ENCODE measurements around the gene RDH12. TPM values are rescaled to one million over a fixed set of nuclear protein-coding genes. Genes with fewer than 3 reads are reported as not detected.

RDH12 gene
- total RNA-seq, 2 donors from 2014 or later: not detected

DNA sequence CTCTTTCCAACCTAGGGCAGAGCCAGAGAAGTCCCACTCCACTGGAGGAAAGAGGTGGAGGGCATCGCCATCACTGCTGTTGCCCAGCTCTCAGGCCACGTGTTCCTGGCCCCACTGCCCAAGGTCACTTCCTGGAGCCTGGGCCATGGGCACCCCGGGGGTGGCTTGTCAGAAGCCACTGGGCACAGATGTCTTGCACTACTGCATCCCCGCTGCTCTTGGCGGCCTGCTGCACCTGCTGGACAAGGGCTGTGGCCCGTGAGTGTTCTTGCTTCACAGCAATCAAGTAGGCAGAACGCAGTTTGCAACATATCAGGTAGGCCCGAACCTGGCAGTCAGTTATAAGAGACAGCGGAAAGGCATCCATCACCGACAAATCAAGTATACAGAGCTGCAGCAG is 46.6 kb downstream of the RDH12 start:
- Mint-ChIP-seq H3K27me3 (no peaks in the 10 kb centered on the region), H3K4me3 (no peak overlapping the region), H3K27ac (no peak overlapping the region), H3K4me1 (peaks cover 5% of the 10 kb centered on the region), H3K9me3 (no peaks in the 10 kb centered on the region), H3K36me3 (ENCODE audit: low read depth) (peaks cover 69% of the 10 kb centered on the region)
- ATAC-seq (replicated peaks): no peak

DNA sequence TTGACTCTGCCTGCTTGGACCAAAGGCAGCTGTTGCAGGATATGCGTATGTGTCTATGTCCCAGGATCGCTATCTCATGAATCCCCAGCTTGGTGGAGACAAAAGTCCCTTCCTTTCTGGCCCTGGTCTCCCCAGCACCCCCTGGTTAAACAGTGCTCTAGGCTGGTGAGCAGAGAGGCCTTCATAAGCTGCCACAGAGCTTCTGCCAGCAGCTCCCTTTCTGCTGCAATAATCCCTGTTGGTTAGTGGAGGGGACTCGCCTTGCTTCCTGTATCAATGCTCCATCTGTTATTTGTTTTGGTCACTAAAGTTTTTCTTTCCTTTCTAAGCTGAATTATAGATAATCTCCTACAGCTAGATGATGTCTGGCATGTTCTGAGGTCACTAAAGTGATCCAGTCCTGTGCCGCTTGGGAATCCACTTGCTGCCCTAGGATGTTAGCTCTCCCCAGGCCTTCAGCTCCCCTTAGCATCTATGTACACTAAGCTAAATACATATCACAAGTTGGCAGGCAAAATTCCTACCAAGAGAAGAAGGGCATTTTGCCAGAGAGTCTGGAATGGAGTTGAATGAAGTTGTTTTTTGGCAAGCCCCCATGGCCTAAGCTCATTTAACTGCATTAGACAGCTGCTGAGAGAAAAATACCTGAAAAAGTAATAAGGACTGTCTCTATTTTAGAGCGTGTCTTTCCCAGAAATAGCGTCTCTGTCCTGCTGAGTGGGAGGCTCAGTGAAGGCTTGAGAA is 47.8 kb downstream of the RDH12 start:
- Mint-ChIP-seq H3K9me3 (no peaks in the 10 kb centered on the region), H3K27ac (no peak overlapping the region), H3K4me1 (peaks cover 5% of the 10 kb centered on the region), H3K27me3 (no peaks in the 10 kb centered on the region), H3K4me3 (no peak overlapping the region), H3K36me3 (ENCODE audit: low read depth) (peaks cover 81% of the 10 kb centered on the region)
- no peak for ATAC-seq (replicated peaks)

DNA sequence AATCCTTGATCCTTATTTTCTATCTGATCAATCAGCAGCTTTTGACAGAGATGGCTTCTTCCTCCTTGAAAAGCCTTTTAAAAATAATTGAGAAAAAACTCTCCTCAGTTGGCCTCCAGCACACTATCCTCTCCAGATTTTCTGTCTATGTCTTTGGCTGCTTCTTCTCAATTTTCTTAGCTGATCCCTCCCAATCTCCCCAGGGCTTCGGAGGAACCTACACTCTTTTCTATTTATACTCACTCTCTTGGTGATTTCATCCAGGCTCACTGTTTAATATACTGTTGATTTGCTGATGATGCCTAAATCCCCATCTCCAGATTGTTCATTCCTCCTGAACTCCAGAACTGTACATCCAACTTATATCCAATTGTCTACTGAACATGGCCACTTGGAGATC is 54.8 kb downstream of the RDH12 start:
- Mint-ChIP-seq H3K36me3 (ENCODE audit: low read depth) (peaks cover 91% of the 10 kb centered on the region), H3K27ac (no peak overlapping the region), H3K4me3 (no peak overlapping the region), H3K4me1 (no peaks in the 10 kb centered on the region), H3K27me3 (no peaks in the 10 kb centered on the region), H3K9me3 (no peaks in the 10 kb centered on the region)
- ATAC-seq (replicated peaks): no peak

DNA sequence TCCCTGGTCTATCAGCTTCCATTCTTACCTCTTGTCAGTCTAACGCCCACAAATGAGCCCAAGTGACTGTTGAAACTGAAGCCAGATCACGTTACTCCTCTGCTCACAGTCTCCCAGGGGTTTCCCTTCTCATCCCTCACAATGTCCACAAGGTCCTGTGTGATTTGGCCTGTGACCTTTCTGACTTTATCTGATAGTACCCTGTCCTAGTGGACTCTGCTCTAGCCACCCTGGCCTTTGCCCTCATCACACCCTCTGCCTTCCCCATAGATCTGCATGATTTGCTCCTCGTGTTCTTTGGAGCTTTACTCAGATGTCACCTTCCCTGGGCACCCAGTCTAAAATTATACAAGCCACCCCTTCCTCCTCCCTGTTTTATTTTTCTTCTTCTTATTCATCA is 55.5 kb downstream of the RDH12 start:
- no peak overlapping the region for H3K4me3 Mint-ChIP-seq

DNA sequence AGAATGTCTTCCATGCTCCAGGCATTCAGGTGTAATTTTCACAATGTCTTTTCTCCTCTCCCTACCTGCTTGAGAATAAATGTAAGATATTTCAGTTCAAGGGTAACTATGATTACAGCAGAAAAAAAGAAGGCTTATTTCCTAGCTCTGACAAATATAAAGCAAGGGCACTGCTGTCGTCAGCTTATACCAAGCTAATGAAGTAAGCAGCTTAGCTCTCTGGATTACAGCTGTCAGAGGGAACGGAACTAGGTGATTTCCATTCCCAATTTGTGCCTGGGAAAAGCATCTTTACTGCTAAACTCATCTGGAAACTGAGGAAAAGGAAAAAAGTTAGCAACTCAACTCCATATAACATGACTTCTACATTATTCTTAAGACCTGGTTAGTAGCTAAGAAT is 58.2 kb downstream of the RDH12 start:
- Mint-ChIP-seq H3K27me3 (no peaks in the 10 kb centered on the region), H3K4me3 (no peak overlapping the region), H3K36me3 (ENCODE audit: low read depth) (peaks cover 82% of the 10 kb centered on the region), H3K9me3 (no peaks in the 10 kb centered on the region), H3K27ac (no peak overlapping the region), H3K4me1 (no peaks in the 10 kb centered on the region)
- no peak for ATAC-seq (replicated peaks)

More for the DNA sequence above, 55.5 kb downstream of the RDH12 start:
- Mint-ChIP-seq H3K27me3 (no peaks in the 10 kb centered on the region), H3K4me1 (no peaks in the 10 kb centered on the region), H3K27ac (no peak overlapping the region), H3K9me3 (no peaks in the 10 kb centered on the region), H3K36me3 (ENCODE audit: low read depth) (peaks cover 88% of the 10 kb centered on the region)
- no peak for ATAC-seq (replicated peaks)

DNA sequence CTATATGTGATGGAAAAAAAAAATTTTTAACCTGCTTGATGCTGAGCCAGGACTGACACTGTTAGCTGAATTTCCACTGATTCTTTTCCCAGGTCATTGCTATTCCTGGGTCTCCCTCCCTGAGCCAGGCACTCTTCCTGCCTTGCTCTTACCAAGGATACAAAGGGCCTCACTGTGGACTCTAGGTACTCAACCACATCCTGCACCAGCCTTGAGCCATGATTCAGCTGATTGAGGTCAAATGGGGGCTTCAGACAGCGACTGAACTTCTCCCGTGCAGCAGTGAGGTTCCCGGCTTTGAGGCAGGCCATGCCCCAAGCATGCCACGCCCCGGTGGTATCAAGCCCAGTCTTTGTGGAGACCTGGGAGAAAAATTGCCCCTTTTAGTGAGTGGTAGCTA is 60.4 kb downstream of the RDH12 start:
- Mint-ChIP-seq H3K36me3 (ENCODE audit: low read depth) (peaks cover 83% of the 10 kb centered on the region), H3K4me1 (no peaks in the 10 kb centered on the region), H3K27ac (no peak overlapping the region), H3K9me3 (no peaks in the 10 kb centered on the region), H3K27me3 (no peaks in the 10 kb centered on the region), H3K4me3 (no peak overlapping the region)
- no peak for ATAC-seq (replicated peaks)

DNA sequence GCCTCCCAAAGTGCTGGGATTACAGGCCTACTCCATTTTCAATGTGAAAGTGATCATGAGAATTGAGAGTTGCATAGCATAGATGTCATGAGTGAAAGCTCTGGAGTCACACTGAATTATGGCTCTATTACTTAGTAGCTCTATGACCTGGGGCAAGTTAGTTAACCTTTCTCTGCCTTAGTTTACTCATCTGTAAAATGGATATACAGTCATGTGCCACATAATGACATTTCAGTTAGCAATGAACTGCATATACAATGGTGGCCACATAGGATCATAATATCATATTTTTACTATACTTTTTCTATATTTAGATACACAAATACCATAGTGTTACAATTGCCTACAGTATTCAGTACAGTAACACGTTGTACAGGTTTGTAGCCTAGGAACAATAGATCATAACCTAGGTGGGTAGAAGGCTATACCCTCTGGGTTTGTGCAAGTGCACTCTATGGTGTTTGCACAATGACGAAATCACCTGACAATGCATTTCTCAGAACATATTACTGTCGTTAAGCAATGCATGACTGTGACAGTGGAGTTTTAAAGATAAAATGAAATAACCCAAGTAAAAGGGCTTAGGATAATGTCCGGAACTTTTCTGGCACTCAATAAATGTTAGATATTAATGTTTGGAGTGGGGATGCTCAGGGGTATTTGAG is 61.6 kb downstream of the RDH12 start:
- Mint-ChIP-seq H3K27ac (no peak overlapping the region), H3K9me3 (no peaks in the 10 kb centered on the region), H3K36me3 (ENCODE audit: low read depth) (peaks cover 86% of the 10 kb centered on the region), H3K27me3 (no peaks in the 10 kb centered on the region), H3K4me3 (no peak overlapping the region), H3K4me1 (no peaks in the 10 kb centered on the region)
- no peak for ATAC-seq (replicated peaks)

DNA sequence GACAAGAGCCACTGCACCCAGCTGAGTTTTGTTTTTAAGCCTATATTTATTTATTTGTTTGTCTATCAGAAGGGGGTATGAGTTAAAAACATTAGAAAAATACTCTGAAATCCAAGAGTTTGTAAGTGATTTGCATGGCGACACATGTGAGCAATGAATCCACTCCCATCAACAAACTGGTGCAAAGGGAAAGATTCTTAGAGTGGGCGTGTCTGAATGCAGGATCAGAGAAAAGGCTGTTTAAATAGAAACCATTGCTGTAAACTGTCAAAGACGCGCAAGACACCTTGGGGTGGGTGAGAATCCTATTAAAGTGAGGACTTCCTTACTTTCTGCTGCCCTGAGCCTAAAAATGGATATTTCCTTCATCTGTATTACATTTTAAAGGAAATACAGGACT is 62.8 kb downstream of the RDH12 start:
- no peaks in the 10 kb centered on the region for H3K9me3 Mint-ChIP-seq
- no peak overlapping the region for H3K27ac Mint-ChIP-seq

DNA sequence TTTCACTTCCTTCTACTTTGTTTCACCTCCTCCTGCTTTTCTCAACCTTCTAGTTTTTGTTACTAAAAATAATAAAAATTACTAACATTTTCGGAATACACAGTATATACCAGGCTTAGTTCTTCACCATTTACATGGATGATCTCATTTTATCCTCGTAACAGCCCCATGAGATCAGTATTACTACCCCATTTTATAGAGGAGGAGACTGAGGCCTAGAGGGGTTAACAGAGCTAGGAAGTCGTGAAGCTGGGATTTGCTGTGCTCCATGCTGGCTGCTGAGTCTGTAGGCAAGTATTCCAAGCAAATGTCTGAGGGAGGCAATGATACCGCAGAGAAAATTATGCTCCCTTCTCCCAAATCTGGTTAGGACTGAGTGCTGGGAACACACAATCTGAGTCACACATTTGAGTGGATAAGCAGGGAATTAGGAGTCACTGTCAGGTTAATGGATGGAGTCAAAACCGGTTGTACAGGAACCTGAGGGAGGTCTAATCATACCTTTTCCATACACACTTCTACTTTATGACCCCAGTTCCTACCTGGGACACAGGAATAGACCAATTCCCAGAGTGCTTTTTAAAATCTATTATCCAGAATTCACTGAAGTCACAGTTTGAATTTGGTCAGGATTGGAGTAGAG is 63.6 kb downstream of the RDH12 start:
- no peaks in the 10 kb centered on the region for H3K4me1 Mint-ChIP-seq
- no peak for ATAC-seq (replicated peaks)
- H3K27me3 Mint-ChIP-seq: no peaks in the 10 kb centered on the region
- H3K9me3 Mint-ChIP-seq: no peaks in the 10 kb centered on the region
- H3K4me3 Mint-ChIP-seq: no peak overlapping the region
- peak overlapping the region; percentile 33 for H3K27ac Mint-ChIP-seq
- peaks cover 89% of the 10 kb centered on the region for H3K36me3 Mint-ChIP-seq (ENCODE audit: low read depth)

More for the DNA sequence above, 62.8 kb downstream of the RDH12 start:
- Mint-ChIP-seq H3K27me3 (no peaks in the 10 kb centered on the region), H3K4me1 (no peaks in the 10 kb centered on the region), H3K4me3 (no peak overlapping the region), H3K36me3 (ENCODE audit: low read depth) (peaks cover 90% of the 10 kb centered on the region)
- ATAC-seq (replicated peaks): no peak

DNA sequence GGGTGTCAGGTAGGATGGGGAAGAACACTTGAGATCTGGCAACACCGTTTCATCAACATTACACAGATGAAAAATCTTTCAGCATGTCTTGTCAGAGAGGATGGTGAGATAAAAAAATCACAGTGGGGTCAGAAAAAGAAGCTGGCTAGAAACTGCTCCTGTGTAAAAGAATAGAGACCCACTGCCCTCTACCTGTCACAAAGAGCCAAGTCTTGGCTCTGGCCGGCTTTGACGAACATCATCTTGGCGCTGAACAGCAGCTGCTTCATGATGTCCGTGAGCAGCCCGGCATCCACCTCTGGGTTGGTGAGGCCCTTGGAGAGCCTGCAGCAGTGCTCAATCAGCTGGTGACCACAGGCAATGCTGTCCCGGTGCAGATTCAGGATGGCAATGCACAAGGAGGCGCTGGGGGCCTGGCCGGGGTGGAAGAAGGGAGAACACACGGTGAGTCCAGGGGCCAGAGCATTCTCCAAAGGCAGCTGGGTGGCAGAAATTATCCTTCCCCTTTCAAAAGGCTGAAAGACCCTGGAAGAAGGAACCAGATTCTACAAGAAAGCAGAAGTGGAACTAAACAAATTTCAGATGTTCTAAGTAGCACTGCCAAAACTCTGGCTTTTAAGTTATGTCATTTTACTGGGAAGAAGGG is 64.5 kb downstream of the RDH12 start:
- H3K36me3 Mint-ChIP-seq (ENCODE audit: low read depth): peaks cover 89% of the 10 kb centered on the region
- H3K27ac Mint-ChIP-seq: no peak overlapping the region
- ATAC-seq (replicated peaks): no peak
- H3K27me3 Mint-ChIP-seq: no peaks in the 10 kb centered on the region
- H3K4me3 Mint-ChIP-seq: no peak overlapping the region
- H3K4me1 Mint-ChIP-seq: no peaks in the 10 kb centered on the region
- H3K9me3 Mint-ChIP-seq: no peaks in the 10 kb centered on the region

DNA sequence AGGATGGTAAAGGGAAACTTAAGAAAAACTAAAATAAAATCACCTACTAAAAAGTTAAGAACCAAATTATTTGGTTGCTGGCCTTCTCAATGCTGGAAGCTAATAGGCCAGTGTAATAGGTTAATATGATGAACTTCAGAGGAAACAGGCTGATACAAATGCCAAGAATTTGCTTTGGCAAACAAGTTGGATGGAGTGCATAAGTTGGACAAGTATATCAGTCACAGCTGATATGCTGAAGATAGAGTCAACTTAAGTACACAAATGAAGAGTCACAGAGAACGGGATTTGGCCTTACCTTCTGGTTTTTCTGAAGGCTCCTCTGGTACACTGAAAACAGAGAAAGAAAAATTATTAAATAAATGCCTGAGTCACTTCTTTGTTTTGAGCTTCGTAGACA is 66.5 kb downstream of the RDH12 start:
- no peaks in the 10 kb centered on the region for H3K9me3 Mint-ChIP-seq
- H3K4me3 Mint-ChIP-seq: no peak overlapping the region
- no peak for ATAC-seq (replicated peaks)
- H3K4me1 Mint-ChIP-seq: no peaks in the 10 kb centered on the region
- H3K36me3 Mint-ChIP-seq (ENCODE audit: low read depth): peaks cover 92% of the 10 kb centered on the region
- no peak overlapping the region for H3K27ac Mint-ChIP-seq
- no peaks in the 10 kb centered on the region for H3K27me3 Mint-ChIP-seq

DNA sequence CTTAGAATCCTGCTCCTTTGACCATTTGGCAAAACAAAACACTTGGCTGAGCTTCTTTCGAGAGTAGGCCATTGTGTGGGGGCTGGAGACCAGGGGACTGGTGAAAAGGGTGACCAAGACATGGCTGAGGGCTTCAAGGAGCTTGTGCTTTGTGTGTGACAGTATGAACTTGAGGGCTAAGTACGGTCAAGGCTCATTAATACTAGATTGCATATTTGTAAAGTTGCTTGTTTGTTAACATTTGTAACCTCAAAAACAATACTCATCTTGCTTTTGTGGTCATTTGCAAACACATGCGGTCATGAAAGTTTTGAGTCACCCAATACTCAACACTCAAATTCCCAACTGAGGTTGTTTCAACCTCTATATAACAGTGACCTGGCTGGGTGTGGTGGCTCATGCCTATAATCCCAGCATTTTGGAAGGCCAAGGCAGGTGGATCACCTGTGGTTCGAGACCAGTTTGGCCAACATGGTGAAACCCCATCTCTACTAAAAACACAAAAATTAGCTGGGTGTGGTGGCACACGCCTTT is 72.2 kb downstream of the RDH12 start:
- H3K27ac Mint-ChIP-seq: no peak overlapping the region
- no peaks in the 10 kb centered on the region for H3K27me3 Mint-ChIP-seq
- no peaks in the 10 kb centered on the region for H3K4me1 Mint-ChIP-seq
- H3K4me3 Mint-ChIP-seq: no peak overlapping the region
- H3K36me3 Mint-ChIP-seq (ENCODE audit: low read depth): peaks cover 99% of the 10 kb centered on the region
- H3K9me3 Mint-ChIP-seq: no peaks in the 10 kb centered on the region
- no peak for ATAC-seq (replicated peaks)

DNA sequence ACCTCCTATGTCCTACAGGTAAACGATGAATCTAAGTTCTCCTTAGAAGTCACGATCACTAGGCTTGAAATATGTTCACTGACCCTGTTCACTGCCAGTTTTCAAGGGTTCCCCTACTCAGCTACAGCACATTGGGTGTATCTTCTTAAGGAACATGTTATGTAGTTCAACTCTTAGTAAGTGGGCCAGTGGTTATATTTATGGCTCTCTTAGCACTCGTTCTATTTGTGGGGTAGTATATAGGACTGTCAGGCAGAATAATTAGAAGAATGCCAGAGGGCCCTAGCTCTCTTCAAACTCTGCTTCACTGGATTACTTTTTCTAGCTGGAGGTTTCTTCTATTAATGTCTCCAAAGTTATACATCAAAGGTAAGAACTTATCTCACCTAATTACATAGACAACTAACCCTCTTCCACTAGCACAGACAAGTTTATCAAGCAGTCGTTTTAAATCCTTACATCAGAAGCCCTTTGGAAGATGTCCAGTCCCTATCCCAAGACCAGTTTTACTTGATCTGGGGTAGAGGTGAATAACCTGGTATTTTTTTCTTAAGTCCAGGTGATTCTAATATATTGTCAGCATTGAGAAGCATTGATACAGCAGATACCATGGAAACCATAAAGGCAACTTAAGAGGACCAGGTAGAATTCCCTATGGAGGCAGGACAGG is 75.1 kb downstream of the RDH12 start:
- Mint-ChIP-seq H3K9me3 (no peaks in the 10 kb centered on the region), H3K27ac (no peak overlapping the region), H3K27me3 (no peaks in the 10 kb centered on the region), H3K4me3 (no peak overlapping the region), H3K36me3 (ENCODE audit: low read depth) (peaks cover 100% of the 10 kb centered on the region), H3K4me1 (no peaks in the 10 kb centered on the region)
- ATAC-seq (replicated peaks): no peak

DNA sequence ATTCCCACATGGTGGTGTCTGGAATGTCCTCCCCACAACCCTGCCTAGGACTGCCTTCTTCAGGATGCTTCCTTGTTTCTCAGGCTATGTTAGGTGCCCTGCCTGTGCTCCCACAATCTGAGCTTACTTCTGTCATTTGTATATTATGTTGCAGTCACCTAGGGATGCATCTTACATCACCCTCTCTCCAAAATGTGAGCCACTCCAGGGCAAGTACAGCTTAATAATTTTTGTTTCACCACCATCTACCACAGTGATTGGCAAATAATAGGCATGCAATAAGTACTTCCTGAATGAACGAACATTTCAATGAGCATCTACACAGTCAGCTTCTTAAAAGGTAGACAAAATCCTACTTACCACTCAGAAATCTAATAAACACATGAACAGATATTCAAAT is 77.1 kb downstream of the RDH12 start:
- H3K4me1 Mint-ChIP-seq: no peaks in the 10 kb centered on the region
- H3K4me3 Mint-ChIP-seq: no peak overlapping the region
- no peak for ATAC-seq (replicated peaks)
- no peaks in the 10 kb centered on the region for H3K9me3 Mint-ChIP-seq
- peaks cover 100% of the 10 kb centered on the region for H3K36me3 Mint-ChIP-seq (ENCODE audit: low read depth)
- no peak overlapping the region for H3K27ac Mint-ChIP-seq
- H3K27me3 Mint-ChIP-seq: no peaks in the 10 kb centered on the region
